GM18505 (cell line): ENCODE data around the gene PCDHGB1.
"Not testable (repeated sequence)": the region's sequence is repeated elsewhere in the genome, so short reads cannot be mapped to it uniquely, and the experiment has no call there.

Source experiments
- ATAC-seq: cut with Tn5 transposase; IDR thresholded peaks from one replicate; pipeline ENCODE4 v1.9.1; 2021; ENCODE audit not compliant: unreplicated experiment
- POLR2A ChIP-seq: IDR thresholded peaks from 4 replicates; pipeline ENCODE4 v1.6.1; 2011; ENCODE audit warnings: borderline replicate concordance; ENCODE audit not compliant: insufficient read depth, insufficient read length; ENCODE audit errors: extremely low read depth

Gene PCDHGB1

DNA sequence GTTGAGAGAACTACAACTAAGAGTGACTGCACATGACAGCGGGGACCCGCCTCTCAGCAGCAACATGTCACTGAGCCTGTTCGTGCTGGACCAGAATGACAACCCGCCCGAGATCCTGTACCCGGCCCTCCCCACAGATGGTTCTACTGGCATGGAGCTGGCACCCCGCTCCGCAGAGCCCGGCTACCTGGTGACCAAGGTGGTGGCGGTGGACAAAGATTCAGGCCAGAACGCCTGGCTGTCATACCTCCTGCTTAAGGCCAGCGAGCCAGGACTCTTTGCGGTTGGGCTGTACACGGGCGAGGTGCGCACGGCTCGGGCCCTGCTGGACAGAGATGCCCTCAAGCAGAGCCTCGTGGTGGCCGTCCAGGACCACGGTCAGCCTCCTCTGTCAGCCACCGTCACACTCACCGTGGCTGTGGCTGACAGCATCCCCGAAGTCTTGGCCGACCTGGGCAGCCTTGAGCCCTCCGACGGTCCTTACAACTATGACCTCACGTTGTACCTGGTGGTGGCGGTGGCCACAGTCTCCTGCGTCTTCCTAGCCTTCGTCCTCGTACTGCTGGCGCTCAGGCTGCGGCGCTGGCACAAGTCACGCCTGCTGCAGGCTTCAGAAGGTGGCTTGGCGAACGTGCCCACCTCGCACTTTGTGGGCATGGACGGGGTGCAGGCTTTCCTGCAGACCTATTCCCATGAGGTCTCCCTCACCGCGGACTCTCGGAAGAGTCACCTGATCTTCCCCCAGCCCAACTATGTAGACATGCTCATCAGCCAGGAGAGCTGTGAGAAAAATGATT, 34.8 kb downstream of the PCDHGB1 start:
- ATAC-seq, result no peak
- no peak for TF ChIP-seq POLR2A

DNA sequence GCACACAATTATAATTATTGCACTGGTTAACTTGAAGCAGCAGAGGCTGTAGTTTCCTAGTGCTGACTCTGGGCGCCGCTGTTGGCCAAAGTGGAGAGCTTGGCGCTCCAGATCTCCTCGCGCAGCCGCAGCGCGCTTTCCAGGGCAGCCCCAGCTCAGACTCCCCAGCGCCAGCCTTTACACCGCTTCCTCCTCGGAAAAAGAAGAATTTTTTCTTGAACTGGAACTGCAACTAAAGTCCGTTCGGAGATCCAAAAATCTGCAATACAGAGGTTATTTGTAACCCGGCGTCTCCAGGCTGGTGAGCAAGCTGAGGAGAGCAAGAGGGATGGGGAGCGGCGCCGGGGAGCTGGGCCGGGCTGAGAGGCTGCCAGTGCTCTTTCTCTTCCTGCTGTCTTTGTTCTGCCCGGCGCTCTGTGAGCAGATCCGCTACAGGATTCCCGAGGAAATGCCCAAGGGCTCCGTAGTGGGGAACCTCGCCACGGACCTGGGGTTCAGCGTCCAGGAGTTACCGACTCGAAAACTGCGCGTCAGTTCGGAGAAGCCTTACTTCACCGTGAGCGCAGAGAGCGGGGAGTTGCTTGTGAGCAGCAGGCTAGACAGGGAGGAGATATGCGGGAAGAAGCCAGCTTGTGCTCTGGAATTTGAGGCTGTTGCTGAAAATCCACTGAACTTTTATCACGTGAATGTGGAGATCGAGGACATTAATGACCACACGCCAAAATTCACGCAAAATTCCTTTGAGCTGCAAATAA, 37.8 kb downstream of the PCDHGB1 start, which contains the start of gene PCDHGB4:
TSS of gene PCDHGB4 (plus strand) at position 142 of the 755 bp plus-strand sequence. CDS start at position 329, 187 bp downstream.
- ATAC-seq, result not testable (repeated sequence)

DNA sequence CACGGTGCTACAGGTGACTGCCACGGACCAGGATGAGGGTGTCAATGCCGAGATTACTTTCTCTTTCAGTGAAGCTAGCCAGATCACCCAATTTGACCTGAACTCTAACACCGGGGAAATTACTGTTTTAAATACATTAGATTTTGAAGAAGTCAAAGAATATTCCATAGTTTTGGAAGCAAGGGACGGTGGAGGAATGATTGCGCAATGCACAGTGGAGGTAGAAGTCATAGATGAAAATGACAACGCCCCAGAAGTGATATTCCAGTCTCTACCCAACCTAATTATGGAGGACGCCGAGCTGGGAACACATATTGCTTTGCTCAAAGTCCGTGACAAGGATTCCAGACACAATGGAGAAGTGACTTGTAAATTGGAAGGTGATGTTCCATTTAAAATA, 38.8 kb downstream of the PCDHGB1 start:
- TF ChIP-seq POLR2A, result no peak
- ATAC-seq, result no peak

DNA sequence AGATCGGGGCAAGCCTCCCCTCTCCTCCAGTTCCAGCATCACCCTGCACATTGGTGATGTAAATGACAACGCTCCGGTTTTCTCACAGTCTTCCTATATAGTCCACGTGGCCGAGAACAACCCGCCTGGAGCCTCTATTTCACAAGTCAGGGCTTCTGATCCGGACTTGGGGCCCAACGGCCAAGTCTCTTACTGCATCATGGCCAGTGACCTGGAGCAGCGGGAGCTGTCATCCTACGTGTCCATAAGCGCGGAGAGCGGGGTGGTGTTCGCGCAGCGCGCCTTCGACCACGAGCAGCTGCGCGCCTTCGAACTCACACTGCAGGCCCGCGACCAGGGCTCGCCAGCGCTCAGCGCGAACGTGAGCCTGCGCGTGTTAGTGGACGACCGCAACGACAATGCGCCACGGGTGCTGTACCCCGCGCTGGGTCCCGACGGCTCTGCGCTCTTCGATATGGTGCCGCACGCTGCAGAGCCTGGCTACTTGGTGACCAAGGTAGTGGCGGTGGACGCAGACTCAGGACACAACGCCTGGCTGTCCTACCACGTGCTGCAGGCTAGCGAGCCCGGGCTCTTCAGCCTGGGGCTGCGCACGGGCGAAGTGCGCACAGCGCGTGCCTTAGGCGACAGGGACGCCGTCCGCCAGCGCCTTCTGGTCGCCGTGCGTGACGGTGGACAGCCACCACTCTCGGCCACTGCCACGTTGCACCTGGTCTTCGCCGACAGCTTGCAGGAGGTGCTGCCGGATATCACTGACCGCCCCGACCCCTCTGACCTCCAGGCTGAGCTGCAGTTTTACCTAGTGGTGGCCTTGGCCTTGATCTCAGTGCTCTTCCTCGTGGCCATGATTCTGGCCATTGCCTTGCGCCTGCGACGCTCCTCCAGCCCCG, 39.5 kb downstream of the PCDHGB1 start:
- no peak for TF ChIP-seq POLR2A
- ATAC-seq, result no peak

DNA sequence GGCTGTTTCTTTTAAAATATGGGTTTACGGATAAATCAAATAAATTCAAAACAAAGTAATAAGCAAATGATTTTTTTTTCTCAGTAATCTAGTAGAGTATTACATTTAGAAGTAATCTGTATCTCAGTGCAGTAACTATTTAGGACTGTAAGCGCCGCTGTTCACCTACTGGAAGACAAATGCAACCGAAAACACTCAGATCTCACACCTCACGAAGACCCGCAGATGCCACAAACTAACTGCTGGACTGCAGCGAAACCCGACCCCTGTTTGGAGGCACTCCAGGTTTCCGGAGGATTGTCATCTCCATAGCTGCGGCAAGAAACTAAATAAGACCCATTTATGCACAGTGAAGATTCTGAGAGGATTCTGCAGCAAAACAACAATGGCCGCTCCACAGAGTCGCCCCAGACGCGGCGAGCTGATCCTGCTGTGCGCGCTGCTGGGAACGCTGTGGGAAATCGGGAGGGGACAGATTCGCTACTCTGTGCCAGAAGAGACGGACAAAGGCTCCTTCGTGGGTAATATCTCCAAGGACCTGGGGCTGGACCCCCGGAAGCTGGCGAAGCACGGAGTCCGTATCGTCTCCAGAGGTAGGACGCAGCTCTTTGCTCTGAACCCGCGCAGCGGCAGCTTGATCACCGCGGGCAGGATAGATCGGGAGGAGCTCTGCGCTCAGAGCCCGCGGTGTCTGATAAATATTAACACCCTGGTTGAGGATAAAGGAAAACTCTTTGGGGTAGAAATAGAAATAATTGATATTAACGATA, 42.7 kb downstream of the PCDHGB1 start, which contains the start of gene PCDHGA8:
TSS of gene PCDHGA8 (plus strand) at position 205 of the 770 bp plus-strand sequence. CDS start at position 386, 181 bp downstream.
- no peak for ATAC-seq
- TF ChIP-seq POLR2A, result no peak

DNA sequence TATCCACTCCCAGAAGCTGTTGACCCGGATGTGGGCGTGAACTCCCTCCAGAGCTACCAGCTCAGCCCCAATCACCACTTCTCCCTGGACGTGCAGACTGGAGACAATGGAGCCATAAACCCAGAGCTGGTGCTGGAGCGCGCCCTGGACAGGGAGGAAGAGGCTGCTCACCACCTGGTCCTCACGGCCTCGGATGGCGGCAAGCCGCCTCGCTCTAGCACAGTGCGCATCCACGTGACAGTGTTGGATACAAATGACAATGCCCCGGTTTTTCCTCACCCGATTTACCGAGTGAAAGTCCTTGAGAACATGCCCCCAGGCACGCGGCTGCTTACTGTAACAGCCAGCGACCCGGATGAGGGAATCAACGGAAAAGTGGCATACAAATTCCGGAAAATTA, 43.4 kb downstream of the PCDHGB1 start:
- ATAC-seq, result no peak
- no peak for TF ChIP-seq POLR2A

DNA sequence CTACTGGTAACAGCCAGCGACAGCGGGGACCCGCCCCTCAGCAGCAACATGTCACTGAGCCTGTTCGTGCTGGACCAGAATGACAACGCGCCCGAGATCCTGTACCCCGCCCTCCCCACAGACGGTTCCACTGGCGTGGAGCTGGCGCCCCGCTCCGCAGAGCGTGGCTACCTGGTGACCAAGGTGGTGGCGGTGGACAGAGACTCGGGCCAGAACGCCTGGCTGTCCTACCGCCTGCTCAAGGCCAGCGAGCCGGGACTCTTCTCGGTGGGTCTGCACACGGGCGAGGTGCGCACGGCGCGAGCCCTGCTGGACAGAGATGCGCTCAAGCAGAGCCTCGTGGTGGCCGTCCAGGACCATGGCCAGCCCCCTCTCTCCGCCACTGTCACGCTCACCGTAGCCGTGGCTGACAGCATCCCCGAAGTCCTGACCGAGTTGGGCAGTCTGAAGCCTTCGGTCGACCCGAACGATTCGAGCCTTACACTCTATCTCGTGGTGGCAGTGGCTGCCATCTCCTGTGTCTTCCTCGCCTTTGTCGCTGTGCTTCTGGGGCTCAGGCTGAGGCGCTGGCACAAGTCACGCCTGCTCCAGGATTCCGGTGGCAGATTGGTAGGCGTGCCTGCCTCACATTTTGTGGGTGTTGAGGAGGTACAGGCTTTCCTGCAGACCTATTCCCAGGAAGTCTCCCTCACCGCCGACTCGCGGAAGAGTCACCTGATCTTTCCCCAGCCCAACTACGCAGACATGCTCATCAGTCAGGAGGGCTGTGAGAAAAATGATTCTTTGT, 44.7 kb downstream of the PCDHGB1 start:
- not testable (repeated sequence) for ATAC-seq

DNA sequence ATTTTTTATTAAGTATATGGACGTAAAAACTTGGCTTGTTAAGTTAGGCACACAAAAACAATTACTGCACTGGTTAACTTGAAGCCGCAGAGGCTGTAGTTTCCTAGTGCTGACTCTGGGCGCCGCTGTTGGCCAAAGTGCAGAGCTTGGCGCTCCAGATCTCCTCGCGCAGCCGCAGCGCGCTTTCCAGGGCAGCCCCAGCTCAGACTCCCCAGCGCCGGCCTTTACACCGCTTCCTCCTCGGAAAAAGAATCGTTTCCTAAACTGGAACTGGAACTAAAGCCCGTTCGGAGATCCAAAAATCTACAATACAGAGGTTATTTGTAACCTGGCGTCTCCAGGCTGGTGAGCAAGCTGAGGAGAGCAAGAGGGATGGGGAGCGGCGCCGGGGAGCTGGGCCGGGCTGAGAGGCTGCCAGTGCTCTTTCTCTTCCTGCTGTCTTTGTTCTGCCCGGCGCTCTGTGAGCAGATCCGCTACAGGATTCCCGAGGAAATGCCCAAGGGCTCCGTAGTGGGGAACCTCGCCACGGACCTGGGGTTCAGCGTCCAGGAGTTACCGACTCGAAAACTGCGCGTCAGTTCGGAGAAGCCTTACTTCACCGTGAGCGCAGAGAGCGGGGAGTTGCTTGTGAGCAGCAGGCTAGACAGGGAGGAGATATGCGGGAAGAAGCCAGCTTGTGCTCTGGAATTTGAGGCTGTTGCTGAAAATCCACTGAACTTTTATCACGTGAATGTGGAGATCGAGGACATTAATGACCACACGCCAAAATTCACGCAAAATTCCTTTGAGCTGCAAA, 48.1 kb downstream of the PCDHGB1 start, which contains the start of gene PCDHGB5:
TSS of gene PCDHGB5 (plus strand) at position 192 of the 796 bp plus-strand sequence. CDS start at position 373, 181 bp downstream.
- peak; percentile 85 for ATAC-seq

DNA sequence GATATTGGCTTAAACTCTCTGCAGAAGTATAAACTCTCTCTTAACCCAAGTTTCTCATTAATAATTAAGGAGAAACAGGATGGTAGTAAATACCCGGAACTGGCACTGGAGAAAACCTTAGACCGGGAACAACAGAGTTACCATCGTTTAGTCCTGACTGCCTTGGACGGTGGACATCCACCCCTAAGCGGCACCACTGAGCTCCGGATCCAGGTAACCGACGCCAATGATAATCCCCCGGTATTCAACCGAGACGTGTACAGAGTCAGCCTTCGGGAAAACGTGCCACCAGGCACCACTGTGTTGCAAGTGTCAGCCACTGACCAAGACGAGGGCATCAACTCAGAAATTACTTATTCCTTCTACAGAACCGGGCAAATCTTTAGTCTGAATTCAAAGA, 48.7 kb downstream of the PCDHGB1 start:
- ATAC-seq, result no peak
- TF ChIP-seq POLR2A, result no peak

DNA sequence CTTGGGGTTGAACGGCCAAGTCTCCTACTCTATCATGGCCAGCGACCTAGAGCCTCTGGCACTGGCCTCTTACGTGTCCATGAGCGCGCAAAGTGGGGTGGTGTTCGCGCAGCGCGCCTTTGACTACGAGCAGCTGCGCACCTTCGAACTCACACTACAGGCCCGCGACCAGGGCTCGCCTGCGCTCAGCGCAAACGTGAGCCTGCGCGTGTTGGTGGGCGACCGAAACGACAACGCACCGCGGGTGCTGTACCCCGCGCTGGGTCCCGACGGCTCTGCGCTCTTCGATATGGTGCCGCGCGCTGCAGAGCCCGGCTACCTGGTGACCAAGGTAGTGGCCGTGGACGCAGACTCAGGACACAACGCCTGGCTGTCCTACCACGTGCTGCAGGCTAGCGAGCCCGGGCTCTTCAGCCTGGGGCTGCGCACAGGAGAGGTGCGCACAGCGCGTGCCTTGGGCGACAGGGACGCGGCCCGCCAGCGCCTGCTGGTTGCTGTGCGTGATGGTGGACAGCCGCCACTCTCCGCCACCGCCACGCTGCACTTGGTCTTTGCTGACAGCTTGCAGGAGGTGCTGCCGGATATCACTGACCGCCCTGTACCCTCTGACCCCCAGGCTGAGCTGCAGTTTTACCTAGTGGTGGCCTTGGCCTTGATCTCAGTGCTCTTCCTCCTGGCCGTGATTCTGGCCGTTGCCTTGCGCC, 49.8 kb downstream of the PCDHGB1 start:
- ATAC-seq, result no peak
- no peak for TF ChIP-seq POLR2A
